HG03469 (cell line): ENCODE measurements around the gene CCDC107.

Experiments
- ATAC-seq: cut with Tn5 transposase; IDR thresholded peaks from one replicate; pipeline ENCODE4 v1.9.1; 2021; ENCODE audit warnings: mild to moderate bottlenecking, moderate library complexity, moderate number of reproducible peaks; ENCODE audit not compliant: unreplicated experiment

CCDC107 gene

DNA sequence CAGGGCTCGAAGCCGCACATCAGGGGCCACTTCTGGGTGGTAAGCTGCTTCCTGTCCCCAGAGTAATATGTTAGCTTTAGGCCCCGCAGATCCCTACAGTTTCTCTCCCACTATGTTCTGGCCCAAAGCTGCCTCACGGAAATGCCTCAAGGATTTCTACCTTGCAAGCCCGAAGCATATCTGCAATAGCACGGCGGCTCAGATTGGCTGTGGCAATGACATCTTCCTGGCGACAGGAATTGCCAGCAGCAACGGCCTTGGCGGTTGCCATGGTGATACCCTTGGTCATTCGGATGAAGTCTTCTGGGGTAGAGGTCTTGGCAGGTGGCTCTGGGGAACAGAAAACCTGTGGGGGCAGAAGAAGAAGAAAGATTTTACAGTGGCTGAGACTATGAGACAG, 41.9 kb downstream of the CCDC107 start:
- no peak for ATAC-seq

DNA sequence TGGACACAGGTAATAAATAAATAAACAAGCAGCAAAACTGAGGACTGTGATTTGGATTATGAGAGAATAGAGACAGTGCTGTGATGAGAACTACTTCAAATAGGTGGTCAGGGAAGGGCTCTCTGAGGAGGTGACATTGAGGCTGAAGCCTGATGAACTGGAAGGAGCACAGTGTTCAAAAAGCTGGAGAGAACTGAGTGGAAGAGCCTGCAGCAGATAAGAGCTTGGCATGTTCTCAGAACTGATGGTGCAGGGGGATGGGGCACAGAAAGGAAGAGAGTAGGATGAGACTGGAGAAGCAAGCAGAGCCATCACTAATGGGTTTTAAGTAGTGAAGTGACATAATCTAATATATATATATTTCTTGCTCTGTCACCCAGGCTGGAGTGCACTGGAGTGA, 42.9 kb downstream of the CCDC107 start:
- no peak for ATAC-seq

DNA sequence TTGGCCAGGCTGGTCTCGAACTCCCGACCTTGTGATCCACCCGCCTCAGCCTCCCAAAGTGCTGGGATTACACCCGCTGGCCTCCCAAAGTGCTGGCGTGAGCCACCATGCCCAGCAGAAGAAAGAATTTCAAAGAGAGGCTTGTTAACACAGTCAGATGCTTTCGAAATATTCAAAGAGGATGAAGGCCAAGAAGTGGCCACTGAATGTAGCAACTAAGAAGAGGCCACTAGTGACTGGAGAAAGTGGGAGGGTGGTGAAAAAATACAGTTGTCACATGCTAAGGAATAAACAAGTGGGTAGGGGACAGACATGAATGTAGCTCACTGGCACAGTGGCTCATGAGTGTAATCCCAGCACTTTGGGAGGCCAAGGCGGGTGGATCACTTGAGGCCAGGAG, 44.6 kb downstream of the CCDC107 start:
- no peak for ATAC-seq

DNA sequence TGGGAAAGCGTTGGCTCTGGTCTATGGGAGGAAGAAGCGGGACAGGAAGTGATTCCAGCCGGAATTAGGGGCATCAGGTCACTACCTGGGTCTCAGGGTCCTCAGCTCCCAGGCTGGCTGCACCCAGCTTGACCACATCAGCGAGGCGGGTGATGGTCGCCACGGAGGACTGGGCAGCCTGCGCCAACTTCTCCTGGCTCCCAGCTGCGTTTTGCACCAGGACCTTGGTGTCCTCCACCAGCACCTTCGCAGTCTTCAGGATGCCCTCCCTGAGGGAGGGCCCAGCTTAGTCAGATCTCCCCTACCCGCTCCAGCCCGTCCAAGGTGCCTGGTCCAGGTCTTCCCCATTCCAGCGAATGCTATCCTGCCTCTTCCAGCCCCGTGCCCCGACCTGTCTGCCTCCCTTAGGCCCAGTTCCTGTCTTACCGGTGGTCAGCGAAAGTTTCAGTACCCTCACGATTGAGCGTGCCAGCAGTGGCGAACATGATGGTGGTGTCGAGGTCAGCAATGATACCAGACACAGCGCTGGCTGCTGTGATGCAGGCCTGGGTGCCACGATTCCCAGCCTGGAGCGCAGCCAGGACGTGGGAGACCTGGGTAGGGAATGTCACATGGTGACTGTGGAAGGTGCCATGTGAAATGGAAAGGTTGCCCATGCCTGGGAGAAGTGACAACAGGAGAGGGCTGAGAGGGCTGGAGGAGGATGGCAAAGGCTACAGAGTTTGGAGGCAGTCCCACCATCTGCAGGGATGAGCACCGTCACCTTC, 46.0 kb downstream of the CCDC107 start:
- no peak for ATAC-seq

DNA sequence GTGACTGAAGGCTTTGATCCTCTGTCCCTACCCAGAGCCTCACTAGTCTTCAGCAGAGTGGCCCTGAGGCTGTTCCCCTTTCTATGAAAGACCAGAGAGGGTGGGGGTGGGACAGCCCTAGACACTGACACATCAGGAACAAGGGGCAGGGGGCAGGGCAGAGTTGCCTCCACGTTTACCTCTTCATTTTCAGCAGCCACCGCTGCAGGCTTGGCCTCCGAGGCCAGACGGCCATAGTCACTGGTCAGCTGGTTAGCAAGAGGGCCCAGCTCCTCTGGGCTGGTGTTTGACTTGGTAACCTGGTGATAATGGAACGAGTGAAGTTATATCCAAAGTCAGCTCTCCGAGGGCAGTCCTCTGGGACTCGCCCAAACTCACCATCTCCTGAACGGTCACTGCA, 47.3 kb downstream of the CCDC107 start:
- ATAC-seq: no peak

DNA sequence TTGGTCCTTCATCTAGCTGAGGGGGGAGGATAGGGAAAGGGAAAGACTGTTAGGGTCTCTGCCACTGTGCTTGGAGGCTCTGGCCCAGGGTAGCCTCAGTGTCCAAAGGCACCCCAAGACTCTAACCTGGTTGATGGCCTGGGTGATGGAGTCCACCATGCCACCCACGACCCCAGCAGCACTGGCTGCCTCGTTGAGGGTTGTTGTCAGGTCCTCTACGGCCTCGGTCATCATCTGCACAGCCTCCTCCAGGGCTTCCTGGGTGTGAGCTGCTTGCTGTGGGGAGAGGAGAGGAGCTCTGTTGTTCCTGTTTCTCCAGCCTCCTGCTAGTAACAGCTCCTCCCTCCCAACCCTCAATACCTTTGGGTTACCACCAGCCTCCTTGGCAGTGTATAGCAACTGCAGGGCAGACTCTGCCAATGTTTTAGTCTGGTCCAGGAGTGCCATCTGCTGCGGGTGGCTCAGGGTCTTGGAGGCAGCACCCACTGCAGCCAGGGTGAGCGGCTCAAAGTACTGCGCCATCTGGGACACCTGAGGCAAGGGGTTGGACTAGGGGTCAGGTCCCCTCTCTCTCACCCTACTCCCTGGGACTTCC, 47.8 kb downstream of the CCDC107 start:
- ATAC-seq: no peak

DNA sequence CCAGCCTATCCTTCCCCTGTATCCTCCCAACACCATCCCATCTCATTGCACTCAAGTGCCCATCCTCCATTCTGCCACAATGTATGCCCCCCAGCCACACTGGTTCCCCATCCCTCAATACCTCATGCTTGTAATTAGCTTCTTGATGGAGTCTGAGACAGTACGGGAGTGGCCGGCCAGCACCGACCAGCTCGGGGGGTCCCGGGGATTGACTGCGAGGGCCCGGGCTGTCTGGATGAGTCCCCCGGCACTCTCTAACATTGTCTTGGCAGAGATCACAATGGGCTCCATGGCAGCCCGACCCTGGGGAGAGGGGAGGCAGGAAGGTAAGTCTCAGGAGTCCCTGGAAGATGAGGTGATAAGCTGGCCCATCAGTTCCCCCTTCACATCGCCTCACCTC, 48.9 kb downstream of the CCDC107 start:
- ATAC-seq: no peak

DNA sequence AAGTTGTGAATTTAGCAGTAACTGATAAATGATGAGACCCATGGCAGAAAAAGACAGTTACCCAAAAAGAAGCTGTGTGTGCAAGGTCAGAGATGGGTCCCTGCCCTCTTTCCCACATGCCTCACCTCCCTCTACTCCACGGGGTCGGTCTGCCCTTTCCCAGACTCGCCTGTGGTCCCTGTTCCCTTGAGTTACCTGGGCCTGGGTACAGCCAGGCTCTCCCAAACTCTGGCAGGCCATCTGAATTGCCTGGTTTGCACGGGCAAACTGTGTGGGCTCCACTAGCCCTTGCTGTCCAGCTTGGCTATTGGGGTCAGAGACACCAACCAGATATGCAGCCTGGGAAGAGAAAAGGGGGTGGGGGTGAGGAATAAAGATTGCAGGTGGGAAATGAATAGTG, 50.1 kb downstream of the CCDC107 start:
- ATAC-seq: no peak

DNA sequence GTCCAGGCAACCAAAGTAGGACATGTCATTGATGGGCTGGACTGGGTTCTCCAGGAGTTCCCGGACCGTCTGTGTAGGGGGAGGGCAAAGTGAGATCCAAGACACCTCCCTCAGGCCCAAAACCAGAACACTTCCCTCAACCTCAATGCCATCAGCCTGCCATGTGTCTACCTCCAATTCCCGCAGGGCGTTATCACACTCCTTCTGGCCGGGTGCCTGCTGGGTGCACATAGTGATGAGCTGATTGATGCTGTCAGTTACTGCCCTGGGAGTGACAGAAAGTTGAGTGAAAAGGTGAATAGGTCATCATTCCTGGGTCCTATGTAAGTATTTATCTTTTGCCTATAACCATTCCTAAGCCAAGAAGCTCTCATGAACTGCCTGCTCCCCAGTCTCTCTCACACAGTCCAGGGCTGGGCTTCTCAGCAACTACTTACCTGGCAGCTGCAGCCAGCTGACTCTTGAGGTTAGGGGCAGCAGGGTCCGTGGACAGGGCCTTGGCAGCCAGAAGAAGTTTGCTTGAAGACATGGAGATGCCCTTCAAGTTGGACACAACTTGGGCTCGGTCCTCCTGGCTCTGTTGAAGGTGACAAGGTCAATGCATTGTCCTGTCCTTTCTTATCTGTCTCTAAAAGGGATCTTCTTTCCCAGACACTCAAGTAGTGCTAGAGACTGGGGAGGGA, 52.9 kb downstream of the CCDC107 start:
- no peak for ATAC-seq
